ENCODE data around the gene TNRC18. TPM values are rescaled to one million over a fixed set of nuclear protein-coding genes. Genes with fewer than 3 reads are reported as not detected.
"Not testable (repeated sequence)": the region's sequence is repeated elsewhere in the genome, so short reads cannot be mapped to it uniquely, and the experiment has no call there.

Gene TNRC18
- total RNA-seq: 55.0 and 57.2 TPM in 2 replicates

- H3K4me3 Mint-ChIP-seq: peak within 1 kb of the TSS; percentile 83
- ChIA-PET CTCF (interaction anchor here (2.2 kb wide), 2 partner anchors 27 to 183 kb away, joined by 8 to 9 read pairs; no protein-coding TSS in a partner anchor), POLR2A (interaction anchor here (0.5 to 1.0 kb wide), 4 partner anchors 19 to 272 kb away, joined by 3 to 11 read pairs (median 4); no protein-coding TSS in a partner anchor)
- no peak for TF ChIP-seq CTCF (IDR thresholded peaks at IDR 0.05)
- peak within 1 kb of the TSS; percentile 65 for H3K27ac Mint-ChIP-seq
- H3K36me3 Mint-ChIP-seq (ENCODE audit: low read depth): no peaks in the 10 kb centered on the region
- H3K9me3 Mint-ChIP-seq: no peaks in the 10 kb centered on the region
- no peak for ATAC-seq (ENCODE audit: low read depth)
- intact Hi-C loops (cut with micrococcal nuclease): loop anchor here (5.0 kb wide), 2 partner anchors 191 to 269 kb away; no protein-coding TSS in a partner anchor
- DNase-seq: peak; percentile 28
- H3K4me1 Mint-ChIP-seq: peaks cover 61% of the 10 kb centered on the region
- H3K27me3 Mint-ChIP-seq: peaks cover 27% of the 10 kb centered on the region
Measured at GRCh38 chr7:5423306-5423975, at the start of gene TNRC18. TNRC18 (minus strand) TSS chr7:5423834; CDS start chr7:5421246, 2,588 bp downstream.

GRCh38 chr7:5472432-5473315 is 49.0 kb upstream of the TNRC18 start:
- Mint-ChIP-seq H3K27ac (no peak overlapping the region), H3K9me3 (no peaks in the 10 kb centered on the region), H3K4me3 (no peak overlapping the region), H3K27me3 (no peaks in the 10 kb centered on the region), H3K4me1 (no peaks in the 10 kb centered on the region), H3K36me3 (ENCODE audit: low read depth) (no peaks in the 10 kb centered on the region)
- TF ChIP-seq CTCF (IDR thresholded peaks at IDR 0.05): no peak
- intact Hi-C loops (cut with micrococcal nuclease): no loop called here
- ATAC-seq (ENCODE audit: low read depth) (no peak), DNase-seq (no peak)
- CTCF ChIA-PET: no interaction called here
- POLR2A ChIA-PET: no interaction called here

- H3K4me3 Mint-ChIP-seq; H3K27ac Mint-ChIP-seq; H3K36me3 Mint-ChIP-seq (ENCODE audit: low read depth); CTCF ChIA-PET; H3K4me1 Mint-ChIP-seq; H3K27me3 Mint-ChIP-seq; DNase-seq; intact Hi-C loops (cut with micrococcal nuclease); ATAC-seq (ENCODE audit: low read depth); POLR2A ChIA-PET; H3K9me3 Mint-ChIP-seq: not testable (repeated sequence)
Measured at GRCh38 chr7:5471623-5472022, 48.0 kb upstream of the TNRC18 start.

- DNase-seq (no peak), ATAC-seq (ENCODE audit: low read depth) (no peak)
- H3K27me3 Mint-ChIP-seq: no peaks in the 10 kb centered on the region
- TF ChIP-seq CTCF (IDR thresholded peaks at IDR 0.05): no peak
- no peak overlapping the region for H3K27ac Mint-ChIP-seq
- H3K4me1 Mint-ChIP-seq: no peaks in the 10 kb centered on the region
- H3K36me3 Mint-ChIP-seq (ENCODE audit: low read depth): no peaks in the 10 kb centered on the region
- ChIA-PET CTCF (no interaction called here), POLR2A (no interaction called here)
- H3K9me3 Mint-ChIP-seq: no peaks in the 10 kb centered on the region
- intact Hi-C loops (cut with micrococcal nuclease): no loop called here
- no peak overlapping the region for H3K4me3 Mint-ChIP-seq
Measured at GRCh38 chr7:5470816-5471215, 47.2 kb upstream of the TNRC18 start.

GRCh38 chr7:5470167-5470532 is 46.5 kb upstream of the TNRC18 start:
- no peaks in the 10 kb centered on the region for H3K4me1 Mint-ChIP-seq
- H3K36me3 Mint-ChIP-seq (ENCODE audit: low read depth): no peaks in the 10 kb centered on the region
- intact Hi-C loops (cut with micrococcal nuclease): no loop called here
- TF ChIP-seq CTCF (IDR thresholded peaks at IDR 0.05): no peak
- H3K4me3 Mint-ChIP-seq: no peak overlapping the region
- ATAC-seq (ENCODE audit: low read depth): no peak
- ChIA-PET CTCF (no interaction called here), POLR2A (no interaction called here)
- no peaks in the 10 kb centered on the region for H3K9me3 Mint-ChIP-seq
- no peaks in the 10 kb centered on the region for H3K27me3 Mint-ChIP-seq
- H3K27ac Mint-ChIP-seq: no peak overlapping the region
- DNase-seq: no peak

All from activated B cell treated with CpG ODN at 0.5 μM for 24 hours (primary cell).